Measurements from ENCODE around the gene HNF4A. TPM values are rescaled to one million over a fixed set of nuclear protein-coding genes. Genes with fewer than 3 reads are reported as not detected.

Gene HNF4A
- polyA plus RNA-seq, 1 of the 3 experiments (the other 2 are of a cell fraction) = not detected

- TF ChIP-seq REST (IDR thresholded peaks at IDR 0.05; ENCODE audit: low read depth, low read length) = no peak
These were observed 24.3 kb upstream of the HNF4A start (continued) for GRCh38 chr20:44331201-44331600.

- no peaks in the 10 kb centered on the region for H3K36me3 ChIP-seq (replicated peaks in 1 of 2; ENCODE audit: control insufficient read depth in 1 of 2, insufficient read depth in 2 of 2, low read length in 1 of 2)
- no peaks in the 10 kb centered on the region for H3F3A ChIP-seq (replicated peaks; ENCODE audit: insufficient read depth)
- DNase-seq = no peak
- H3K9ac ChIP-seq = no peak overlapping the region
- WGBS (ENCODE audit: low lambda C conversion rate) = 30% methylated on average over 7 of the region's 8 CpGs
- no peaks in the 10 kb centered on the region for H4K20me1 ChIP-seq (ENCODE audit: insufficient read depth)
- peaks cover 0 to 18% of the 10 kb centered on the region in 2 experiments; a peak in 1 of 4 replicates for H3K4me1 ChIP-seq (ENCODE audit: control insufficient read depth in 1 of 2, insufficient read depth in 2 of 2, low read depth in 1 of 2, low read length in 1 of 2)
- no peak overlapping the region for H3K4me2 ChIP-seq
- H3K27me3 ChIP-seq (ENCODE audit: insufficient read depth) = no peaks in the 10 kb centered on the region
- no peaks in the 10 kb centered on the region for H3K79me2 ChIP-seq (ENCODE audit: insufficient read depth)
- H3K27ac ChIP-seq (ENCODE audit: low read depth in 2 of 2, low read length in 1 of 2) = no peak overlapping the region
- H3K9me3 ChIP-seq = no peaks in the 10 kb centered on the region
- H3K9me2 ChIP-seq = no peaks in the 10 kb centered on the region
- CTCF ChIA-PET = no interaction called here
- TF ChIP-seq MAX (IDR thresholded peaks at IDR 0.05; ENCODE audit: low read depth) (no peak), TAF1 (IDR thresholded peaks at IDR 0.05; ENCODE audit: borderline replicate concordance, low read depth, low read length) (no peak), RAD21 (IDR thresholded peaks at IDR 0.05; ENCODE audit: low read length) (no peak), YY1 (IDR thresholded peaks at IDR 0.05; ENCODE audit: low read depth) (no peak), GABPA (IDR thresholded peaks at IDR 0.05; ENCODE audit: low read depth) (no peak), NFIC (IDR thresholded peaks at IDR 0.05; ENCODE audit: borderline replicate concordance) (no peak), EP300 (IDR thresholded peaks at IDR 0.05; ENCODE audit: borderline replicate concordance in 1 of 2, low read depth in 1 of 2, low read length in 1 of 2) (no peak), CHD2 (IDR thresholded peaks at IDR 0.05; ENCODE audit: low read length, partially characterized antibody) (no peak), EZH2phosphoT487 (IDR thresholded peaks at IDR 0.05; ENCODE audit: borderline replicate concordance, low read depth) (no peak), CTCF (IDR thresholded peaks at IDR 0.05) (no peak), ZBTB33 (IDR thresholded peaks at IDR 0.05; ENCODE audit: borderline replicate concordance, low read depth) (no peak), POLR2AphosphoS5 (IDR thresholded peaks at IDR 0.05; ENCODE audit: low read depth, low read length) (no peak), PBX3 (IDR thresholded peaks at IDR 0.05) (no peak), FOSL2 (IDR thresholded peaks at IDR 0.05; ENCODE audit: borderline replicate concordance, low read depth) (no peak), TCF12 (IDR thresholded peaks at IDR 0.05) (no peak), REST (IDR thresholded peaks at IDR 0.05; ENCODE audit: low read depth, low read length) (no peak), RXRA (IDR thresholded peaks at IDR 0.05; ENCODE audit: borderline replicate concordance, low read depth) (no peak)
- H2AFZ ChIP-seq (ENCODE audit: low read depth) = no peak overlapping the region
- POLR2A ChIA-PET = no interaction called here
- H3K4me3 ChIP-seq (ENCODE audit: low read depth in 2 of 2, low read length in 1 of 2) = no peak overlapping the region
These were observed 21.2 kb upstream of the HNF4A start for GRCh38 chr20:44334306-44334705.
